DMS 273 (cell line): Measurements from ENCODE around the gene MARK4.
A peak's percentile ranks its signal among the peaks of the same experiment; 100 is the strongest.

Source experiments
- DNase-seq: peaks from one replicate; lab custom pipeline; 2025; ENCODE audit not compliant: unreplicated experiment; lab: John Stamatoyannopoulos, UW

Gene MARK4

DNA sequence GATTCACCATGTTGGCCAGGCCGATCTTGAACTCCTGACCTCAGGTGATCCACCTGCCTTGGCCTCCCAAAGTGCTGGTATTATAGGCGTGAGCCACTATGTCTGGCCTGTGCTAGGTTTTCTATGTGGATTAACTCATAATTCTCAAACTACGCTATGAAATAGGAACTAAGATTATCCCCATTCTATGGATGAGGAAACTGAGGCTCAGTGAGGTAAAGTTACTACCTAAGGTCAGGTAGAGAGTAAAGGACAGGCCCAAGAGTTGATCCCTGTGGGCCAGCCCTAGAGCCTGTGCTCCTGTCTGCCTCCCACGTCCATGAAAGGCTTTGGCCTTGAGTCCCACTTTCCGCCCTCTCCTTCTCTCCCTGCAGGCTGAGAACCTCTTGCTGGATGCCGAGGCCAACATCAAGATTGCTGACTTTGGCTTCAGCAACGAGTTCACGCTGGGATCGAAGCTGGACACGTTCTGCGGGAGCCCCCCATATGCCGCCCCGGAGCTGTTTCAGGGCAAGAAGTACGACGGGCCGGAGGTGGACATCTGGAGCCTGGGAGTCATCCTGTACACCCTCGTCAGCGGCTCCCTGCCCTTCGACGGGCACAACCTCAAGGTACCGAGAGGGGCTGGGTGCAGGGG lies 20.1 kb downstream of the MARK4 start:
- no peak for DNase-seq

DNA sequence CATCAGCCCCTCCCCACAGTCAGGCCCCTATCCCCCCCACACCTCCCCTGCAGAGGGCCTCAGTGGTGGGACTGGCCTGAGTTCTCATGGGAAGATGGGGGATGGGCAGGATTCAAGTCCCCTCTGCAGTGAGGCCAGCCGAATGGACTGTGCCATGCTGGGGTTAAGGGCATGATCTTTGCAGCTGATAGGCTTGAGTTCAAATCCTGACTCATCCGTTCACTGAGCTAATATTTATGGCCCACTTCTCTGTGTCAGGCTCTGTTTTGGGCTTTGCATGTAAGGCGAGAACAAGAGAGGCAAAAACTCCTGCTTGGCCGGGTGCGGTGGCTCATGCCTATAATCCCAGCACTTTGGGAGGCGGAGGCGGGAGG lies 20.7 kb downstream of the MARK4 start:
- no peak for DNase-seq

- no peak for DNase-seq
These were observed 22.4 kb downstream of the MARK4 start for GRCh38 chr19:45273521-45273855.

DNA sequence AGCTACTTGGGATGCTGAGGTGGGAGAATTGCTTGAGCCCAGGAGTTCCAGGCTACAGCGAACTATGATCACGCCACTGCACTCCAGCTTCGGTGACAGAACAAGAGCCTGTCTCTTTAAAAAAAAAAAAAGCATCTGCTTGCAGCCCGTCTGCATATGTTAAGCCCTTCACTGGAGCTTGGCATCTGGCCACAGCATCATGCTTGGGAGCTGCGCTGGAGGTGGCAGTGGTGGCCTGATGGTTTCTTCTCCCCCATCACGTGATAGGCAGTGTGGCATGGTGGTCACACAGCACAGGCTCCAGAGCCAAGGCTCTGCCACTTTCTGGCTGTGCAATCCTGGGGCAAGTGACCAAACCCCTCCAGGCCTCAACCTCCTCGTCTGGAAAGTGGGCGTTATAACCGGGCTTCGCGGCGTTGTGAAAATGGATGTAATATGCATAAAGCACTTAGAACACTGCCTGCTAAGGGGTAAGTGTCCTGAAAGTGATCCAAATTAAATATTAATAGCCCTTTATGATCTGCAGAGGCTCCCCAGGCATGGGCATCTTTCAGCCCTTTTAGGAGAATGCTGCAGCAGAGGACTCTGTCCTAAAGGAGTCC lies 24.4 kb downstream of the MARK4 start:
- peak; percentile 86 for DNase-seq

GRCh38 chr19:45276284-45276687 lies 25.2 kb downstream of the MARK4 start:
- DNase-seq = peak; percentile 62

- DNase-seq = no peak
These were observed 27.0 kb downstream of the MARK4 start for GRCh38 chr19:45278087-45278486.

DNA sequence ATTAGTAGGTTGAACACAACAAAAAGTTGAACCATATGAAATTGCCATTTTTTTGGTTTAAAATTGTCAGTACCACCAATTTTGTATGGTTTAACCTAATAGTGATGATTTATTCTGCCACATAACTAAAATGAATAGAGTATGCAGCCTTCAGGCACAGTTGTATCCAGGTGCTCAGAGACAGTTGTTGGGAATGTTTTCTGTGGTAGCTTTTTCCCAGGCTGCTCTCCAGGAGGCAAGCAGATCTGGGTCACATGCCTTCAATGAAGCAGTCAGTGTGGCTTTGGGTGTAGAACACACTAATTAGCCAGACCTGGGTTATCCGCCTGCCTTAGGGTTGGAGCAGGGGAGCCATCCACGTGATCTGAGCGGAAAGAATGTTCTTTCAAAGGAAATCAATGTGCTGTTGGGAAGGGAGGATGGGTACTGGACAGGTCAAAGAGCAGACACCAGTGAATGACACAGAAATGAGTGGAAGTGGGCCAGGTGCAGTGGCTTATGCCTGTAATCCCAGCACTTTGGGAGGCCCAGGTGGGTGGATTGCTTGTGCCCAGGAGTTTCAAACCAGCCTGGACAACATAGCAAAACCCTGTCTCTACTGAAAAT lies 28.6 kb downstream of the MARK4 start:
- DNase-seq = no peak

DNA sequence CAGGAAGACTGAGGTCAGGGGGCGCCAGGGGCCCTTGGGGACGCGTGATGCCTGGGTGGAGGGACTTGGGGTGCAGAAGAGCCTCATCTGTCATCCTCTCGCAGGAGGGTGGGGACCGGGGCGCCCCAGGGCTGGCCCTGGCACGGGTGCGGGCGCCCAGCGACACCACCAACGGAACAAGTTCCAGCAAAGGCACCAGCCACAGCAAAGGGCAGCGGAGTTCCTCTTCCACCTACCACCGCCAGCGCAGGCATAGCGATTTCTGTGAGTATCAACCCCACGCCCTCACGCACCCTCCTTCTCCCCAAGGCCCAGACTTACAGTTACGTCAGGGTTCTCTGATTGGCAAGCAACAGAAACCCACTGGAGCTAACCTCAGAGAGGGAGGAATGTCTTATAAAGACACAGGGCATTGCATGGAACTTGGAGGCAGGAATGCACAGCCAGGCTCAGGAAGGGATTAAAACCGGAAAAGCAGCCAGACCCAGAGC lies 29.4 kb downstream of the MARK4 start:
- DNase-seq = no peak

GRCh38 chr19:45283443-45284033 lies 32.5 kb downstream of the MARK4 start:
- DNase-seq = no peak

GRCh38 chr19:45290381-45290931 lies 39.4 kb downstream of the MARK4 start:
- no peak for DNase-seq

DNA sequence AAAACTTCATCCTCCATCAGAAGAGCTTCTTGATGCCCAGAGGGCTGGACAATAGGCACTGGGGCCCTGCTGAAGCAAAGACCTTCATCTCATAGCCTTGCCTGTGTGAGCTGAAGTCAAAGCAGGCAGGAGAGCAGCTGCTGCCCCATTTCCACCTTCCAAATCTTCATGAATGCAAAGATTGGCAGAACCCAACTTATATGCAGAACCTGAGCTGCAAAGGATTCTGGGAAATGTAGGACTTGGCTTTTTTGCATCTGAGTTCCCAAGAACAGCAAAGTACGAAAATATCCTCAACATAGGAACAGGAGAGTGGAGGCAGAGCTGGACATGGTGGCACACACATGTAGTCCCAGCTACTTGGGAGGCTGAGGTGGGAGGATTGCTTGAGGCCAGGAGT lies 40.8 kb downstream of the MARK4 start:
- DNase-seq = no peak

DNA sequence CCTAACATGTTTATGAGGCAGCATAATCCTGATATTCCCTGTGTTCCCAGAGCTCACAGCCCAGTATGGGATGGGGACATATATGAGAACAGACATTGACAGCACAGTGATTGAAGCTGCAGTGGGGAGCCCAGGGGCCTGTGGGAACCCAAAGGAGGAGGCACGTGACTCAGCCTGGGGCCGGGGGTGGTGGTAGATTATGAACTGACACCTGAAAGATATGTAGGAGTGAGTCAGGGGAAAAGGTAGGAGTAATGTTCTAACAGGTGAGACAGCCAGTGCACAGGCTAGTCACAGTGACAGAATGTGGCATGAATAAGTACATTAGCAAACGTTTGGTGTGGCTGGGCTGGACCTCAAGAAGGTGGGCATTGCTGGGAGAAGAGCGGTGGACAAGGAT lies 42.6 kb downstream of the MARK4 start:
- no peak for DNase-seq

GRCh38 chr19:45294291-45295029 lies 43.4 kb downstream of the MARK4 start:
- DNase-seq = peak; percentile 29

DNA sequence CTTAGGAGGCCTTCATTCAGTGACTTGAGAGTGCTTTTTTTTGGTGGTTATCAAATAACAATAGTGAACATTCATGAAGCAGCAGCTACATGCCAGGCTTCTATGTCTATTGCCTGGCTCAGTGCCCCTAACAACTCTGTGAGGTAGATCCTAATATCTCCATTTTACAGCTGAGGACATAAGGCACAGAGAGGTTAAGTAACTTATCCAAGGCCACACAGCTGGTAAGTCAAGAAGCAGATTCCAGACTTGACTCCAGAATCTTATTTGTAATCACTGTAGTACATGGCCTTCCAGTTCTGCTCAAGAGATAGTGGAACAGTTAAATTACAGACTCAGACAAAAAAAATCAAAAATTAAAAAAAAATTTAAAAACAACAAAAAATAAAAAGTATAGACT lies 44.8 kb downstream of the MARK4 start:
- no peak for DNase-seq

- DNase-seq = no peak
These were observed 45.3 kb downstream of the MARK4 start for GRCh38 chr19:45296355-45296754.

- no peak for DNase-seq
These were observed 46.6 kb downstream of the MARK4 start for GRCh38 chr19:45297674-45298073.

DNA sequence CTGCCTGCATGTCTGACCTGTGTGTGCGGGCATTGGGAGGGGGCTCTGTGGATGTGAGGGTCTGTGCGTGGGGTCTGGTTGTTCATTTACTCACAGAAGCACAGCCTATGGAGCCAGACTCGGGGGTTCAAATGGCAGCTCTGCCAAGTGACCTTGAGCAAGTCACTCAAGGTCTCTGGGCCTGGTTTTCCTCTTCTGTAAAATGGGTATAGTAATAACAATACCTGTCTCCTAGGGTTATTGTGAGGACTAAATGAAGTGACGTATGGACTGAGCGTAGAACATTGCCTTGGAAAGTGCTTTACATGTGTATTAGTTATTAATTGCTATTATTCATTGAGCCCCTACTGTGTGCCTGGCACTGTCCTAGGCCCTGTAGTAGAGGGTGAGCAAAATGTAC lies 47.2 kb downstream of the MARK4 start:
- DNase-seq = no peak

DNA sequence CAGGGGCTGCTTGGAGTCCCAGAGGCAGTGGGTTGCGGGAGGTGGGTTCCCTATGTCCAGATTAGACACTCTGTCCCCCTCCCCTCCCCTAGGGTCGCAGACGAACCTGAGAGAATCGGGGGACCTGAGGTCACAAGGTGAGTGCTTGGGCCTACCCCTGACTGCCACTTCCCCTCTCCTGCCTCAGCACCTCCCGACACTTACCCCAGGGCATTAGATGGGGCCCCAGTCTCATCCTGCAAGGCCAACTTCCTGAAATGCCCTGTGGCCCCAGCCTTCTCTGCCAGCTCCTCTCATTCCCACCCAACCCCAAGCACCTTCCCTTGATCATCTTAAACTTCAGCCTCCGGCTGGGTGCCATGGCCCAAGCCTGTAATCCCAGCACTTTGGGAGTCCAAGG lies 48.6 kb downstream of the MARK4 start:
- no peak for DNase-seq

- no peak for DNase-seq
These were observed 51.3 kb downstream of the MARK4 start for GRCh38 chr19:45302416-45302815.

- no peak for DNase-seq
These were observed 52.4 kb downstream of the MARK4 start for GRCh38 chr19:45303269-45304060.
